ENCODE data around the gene ANXA8. TPM values are rescaled to one million over a fixed set of nuclear protein-coding genes. Genes with fewer than 3 reads are reported as not detected.

The ANXA8 gene
- total and polyA plus RNA-seq, 2 experiments from 2014 or later: 0.27 to 0.87 TPM

GRCh38 chr10:47423476-47423875, 60.4 kb downstream of the ANXA8 start:
- no peaks in the 10 kb centered on the region for H3K36me3 ChIP-seq
- no peak overlapping the region for H3K27ac ChIP-seq
- H3K27me3 ChIP-seq: no peaks in the 10 kb centered on the region
- no peaks in the 10 kb centered on the region for H3K4me1 ChIP-seq (ENCODE audit: low read depth)
- no peak overlapping the region for H3K4me3 ChIP-seq
- no peak for TF ChIP-seq CTCF (IDR thresholded peaks at IDR 0.05; ENCODE audit: low read depth, low read length)
- no peak for DNase-seq (ENCODE audit: low read depth in 1 of 2, low spot score in 1 of 2)
- H3K9me3 ChIP-seq (ENCODE audit: low read depth): no peaks in the 10 kb centered on the region

- no peak overlapping the region for H3K4me3 ChIP-seq
- no peak for TF ChIP-seq CTCF (IDR thresholded peaks at IDR 0.05; ENCODE audit: low read depth, low read length)
- no peaks in the 10 kb centered on the region for H3K4me1 ChIP-seq (ENCODE audit: low read depth)
- H3K27ac ChIP-seq: no peak overlapping the region
- no peaks in the 10 kb centered on the region for H3K27me3 ChIP-seq
- no peaks in the 10 kb centered on the region for H3K36me3 ChIP-seq
- DNase-seq (ENCODE audit: low read depth in 1 of 2, low spot score in 1 of 2): peak in 1 of 2 donors; percentile 67
- no peaks in the 10 kb centered on the region for H3K9me3 ChIP-seq (ENCODE audit: low read depth)
Observed at GRCh38 chr10:47421057-47421952, 62.6 kb downstream of the ANXA8 start.

DNA sequence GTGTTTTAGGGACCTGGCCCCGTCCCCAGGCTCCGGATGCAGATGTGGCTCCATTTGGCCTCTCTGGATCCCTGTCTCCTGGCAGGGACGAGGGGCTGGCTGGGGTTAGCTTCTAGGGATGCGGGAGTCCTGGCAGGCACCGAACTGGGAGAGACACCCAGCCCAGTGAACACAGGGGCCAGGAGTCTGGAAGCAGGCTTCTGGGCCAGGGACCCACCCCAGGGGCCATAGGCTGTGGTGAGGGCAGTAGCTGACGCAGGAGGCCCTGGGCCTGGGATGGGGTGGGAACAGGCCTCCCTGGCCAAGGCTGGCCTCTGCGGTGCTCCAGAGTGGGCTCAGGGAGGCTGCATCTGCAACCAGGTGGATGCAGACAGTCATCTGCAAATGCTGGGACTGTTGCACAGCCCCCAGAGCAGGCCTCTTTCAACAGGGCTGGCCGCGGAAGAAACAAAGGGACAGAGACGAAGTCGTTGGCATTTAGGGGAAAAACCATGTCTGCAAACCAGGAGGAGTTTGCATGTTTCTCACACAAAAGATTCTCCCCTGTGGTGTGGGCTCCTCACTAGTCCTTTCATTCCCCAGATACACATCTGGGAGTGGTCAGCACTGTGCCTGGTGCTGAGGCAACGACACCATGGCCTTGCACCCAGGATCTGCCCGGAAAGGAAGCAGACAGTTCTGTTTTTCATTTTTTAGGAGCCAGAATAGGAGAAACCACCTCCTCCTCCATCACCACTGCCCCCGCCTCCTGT, 63.4 kb downstream of the ANXA8 start:
- no peaks in the 10 kb centered on the region for H3K36me3 ChIP-seq
- DNase-seq (ENCODE audit: low read depth in 1 of 2, low spot score in 1 of 2): no peak
- no peaks in the 10 kb centered on the region for H3K9me3 ChIP-seq (ENCODE audit: low read depth)
- no peaks in the 10 kb centered on the region for H3K4me1 ChIP-seq (ENCODE audit: low read depth)
- H3K27ac ChIP-seq: no peak overlapping the region
- H3K27me3 ChIP-seq: no peaks in the 10 kb centered on the region
- no peak overlapping the region for H3K4me3 ChIP-seq
- no peak for TF ChIP-seq CTCF (IDR thresholded peaks at IDR 0.05; ENCODE audit: low read depth, low read length)

DNA sequence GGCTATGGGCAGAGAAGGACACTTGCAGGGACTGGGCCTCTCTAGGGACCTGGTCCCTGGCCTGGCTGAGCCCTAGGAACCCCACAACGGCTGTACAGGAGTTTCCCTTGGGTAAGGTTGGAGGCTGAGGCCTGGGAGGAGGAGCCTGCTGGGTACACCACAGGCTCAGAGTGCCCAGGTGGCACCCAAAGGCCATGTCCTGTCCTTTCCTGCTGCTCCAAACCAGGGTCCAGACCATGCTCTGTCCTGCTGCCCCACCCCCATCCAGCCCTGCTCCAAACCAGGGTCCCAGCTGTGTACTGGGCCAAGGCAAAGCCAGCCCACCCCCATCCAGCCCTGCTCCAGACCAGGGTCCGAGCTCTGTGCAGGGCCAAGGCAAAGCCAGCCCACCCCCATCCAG, 64.5 kb downstream of the ANXA8 start:
- H3K27ac ChIP-seq: no peak overlapping the region
- H3K9me3 ChIP-seq (ENCODE audit: low read depth): no peaks in the 10 kb centered on the region
- TF ChIP-seq CTCF (IDR thresholded peaks at IDR 0.05; ENCODE audit: low read depth, low read length): no peak
- H3K4me3 ChIP-seq: no peak overlapping the region
- no peaks in the 10 kb centered on the region for H3K36me3 ChIP-seq
- H3K27me3 ChIP-seq: no peaks in the 10 kb centered on the region
- H3K4me1 ChIP-seq (ENCODE audit: low read depth): no peaks in the 10 kb centered on the region
- no peak for DNase-seq (ENCODE audit: low read depth in 1 of 2, low spot score in 1 of 2)

- Histone ChIP-seq H3K9me3 (ENCODE audit: low read depth) (no peaks in the 10 kb centered on the region), H3K36me3 (no peaks in the 10 kb centered on the region), H3K27ac (no peak overlapping the region), H3K4me3 (no peak overlapping the region), H3K4me1 (ENCODE audit: low read depth) (no peaks in the 10 kb centered on the region), H3K27me3 (no peaks in the 10 kb centered on the region)
- no peak for DNase-seq (ENCODE audit: low read depth in 1 of 2, low spot score in 1 of 2)
- no peak for TF ChIP-seq CTCF (IDR thresholded peaks at IDR 0.05; ENCODE audit: low read depth, low read length)
Observed at GRCh38 chr10:47418966-47419365, 64.9 kb downstream of the ANXA8 start.
